ENCODE measurements around the gene MSI2. TPM values are rescaled to one million over a fixed set of nuclear protein-coding genes. Genes with fewer than 3 reads are reported as not detected.

Gene MSI2
- total RNA-seq, 1 donor from 2014 or later: 31.0 TPM

GRCh38 chr17:57447990-57448758, 191.9 kb downstream of the MSI2 start:
- DNase-seq (ENCODE audit: low spot score in 2 of 2): no peak
- no peak for FAIRE-seq

DNA sequence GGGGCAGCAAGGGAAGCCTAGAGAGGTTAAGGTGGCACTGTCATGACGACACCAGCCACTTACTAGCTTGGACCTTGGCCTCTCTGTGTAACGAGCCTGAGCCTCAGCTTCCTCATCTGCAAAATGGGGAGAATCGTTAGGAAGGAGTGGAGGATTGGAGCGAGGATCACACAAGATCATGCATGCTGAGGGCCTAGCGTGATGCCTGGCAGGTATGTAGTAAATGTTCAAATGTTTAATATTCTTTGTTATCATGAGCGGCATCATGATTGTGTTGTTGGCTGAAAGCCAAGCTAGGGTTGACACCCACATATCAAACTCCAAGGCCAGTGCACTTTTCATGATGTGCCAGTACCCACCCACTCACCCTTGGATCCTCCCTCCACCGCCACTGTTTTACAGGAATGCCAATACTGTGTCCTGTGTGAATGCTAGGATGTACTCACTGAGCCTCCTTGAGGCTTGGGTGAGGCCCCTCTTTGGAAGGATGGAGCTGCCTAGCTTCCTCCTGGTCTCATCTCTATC, 192.5 kb downstream of the MSI2 start:
- DNase-seq (ENCODE audit: low spot score in 2 of 2): no peak
- no peak for FAIRE-seq

DNA sequence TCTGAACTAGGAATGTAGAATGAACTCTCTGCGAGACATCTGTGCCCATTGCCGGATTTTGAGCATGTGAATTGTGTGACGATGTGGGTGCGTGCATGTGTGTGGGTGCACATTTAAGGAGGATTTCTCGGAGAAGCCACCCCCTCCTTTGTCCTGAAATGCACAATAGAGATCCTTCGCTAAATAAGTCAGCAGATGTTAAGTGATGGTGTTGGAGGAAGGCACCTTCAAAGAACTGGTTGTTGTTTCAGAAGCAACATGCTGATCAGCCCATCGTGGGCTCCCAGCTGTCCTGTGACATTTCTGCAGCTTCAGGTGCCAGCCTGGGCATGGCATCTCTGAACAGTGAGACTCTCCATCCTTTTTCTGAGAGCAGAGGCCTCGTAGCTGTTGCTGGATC, 194.9 kb downstream of the MSI2 start:
- FAIRE-seq (no peak), DNase-seq (ENCODE audit: low spot score in 2 of 2) (no peak)

DNA sequence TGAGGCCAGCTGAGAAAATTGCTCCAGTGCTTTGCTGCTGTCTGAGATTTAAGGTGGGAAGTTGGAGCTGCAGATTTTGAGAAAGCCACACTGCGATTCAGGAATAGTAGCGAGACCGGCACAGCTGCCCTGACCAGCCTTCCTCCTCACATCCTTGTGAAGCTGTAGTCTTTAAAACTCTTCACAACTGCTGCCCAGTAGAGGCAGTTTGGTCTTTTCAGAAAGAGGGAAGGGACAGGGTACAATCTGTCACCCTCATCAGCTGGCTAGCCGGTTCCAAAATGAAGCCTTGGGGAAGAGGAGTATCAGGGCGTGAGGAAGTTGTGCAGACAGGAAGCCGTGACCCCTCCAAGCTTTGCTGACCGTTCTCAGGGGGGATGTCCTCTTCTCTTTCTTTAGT, 195.3 kb downstream of the MSI2 start:
- DNase-seq (ENCODE audit: low spot score in 2 of 2) (no peak), FAIRE-seq (no peak)

GRCh38 chr17:57453841-57454425, 197.6 kb downstream of the MSI2 start:
- FAIRE-seq: no peak
- DNase-seq (ENCODE audit: low spot score in 2 of 2): no peak

GRCh38 chr17:57454729-57455062, 198.4 kb downstream of the MSI2 start:
- DNase-seq (ENCODE audit: low spot score in 2 of 2) (no peak), FAIRE-seq (no peak)

GRCh38 chr17:57455063-57455914, 199.0 kb downstream of the MSI2 start:
- no peak for DNase-seq (ENCODE audit: low spot score in 2 of 2)

GRCh38 chr17:57456622-57457021, 200.3 kb downstream of the MSI2 start:
- DNase-seq (ENCODE audit: low spot score in 2 of 2) (no peak), FAIRE-seq (no peak)

More at GRCh38 chr17:57455063-57455914, 199.0 kb downstream of the MSI2 start:
- no peak for FAIRE-seq

GRCh38 chr17:57457188-57457587, 200.9 kb downstream of the MSI2 start:
- no peak for FAIRE-seq
- DNase-seq (ENCODE audit: low spot score in 2 of 2): no peak

DNA sequence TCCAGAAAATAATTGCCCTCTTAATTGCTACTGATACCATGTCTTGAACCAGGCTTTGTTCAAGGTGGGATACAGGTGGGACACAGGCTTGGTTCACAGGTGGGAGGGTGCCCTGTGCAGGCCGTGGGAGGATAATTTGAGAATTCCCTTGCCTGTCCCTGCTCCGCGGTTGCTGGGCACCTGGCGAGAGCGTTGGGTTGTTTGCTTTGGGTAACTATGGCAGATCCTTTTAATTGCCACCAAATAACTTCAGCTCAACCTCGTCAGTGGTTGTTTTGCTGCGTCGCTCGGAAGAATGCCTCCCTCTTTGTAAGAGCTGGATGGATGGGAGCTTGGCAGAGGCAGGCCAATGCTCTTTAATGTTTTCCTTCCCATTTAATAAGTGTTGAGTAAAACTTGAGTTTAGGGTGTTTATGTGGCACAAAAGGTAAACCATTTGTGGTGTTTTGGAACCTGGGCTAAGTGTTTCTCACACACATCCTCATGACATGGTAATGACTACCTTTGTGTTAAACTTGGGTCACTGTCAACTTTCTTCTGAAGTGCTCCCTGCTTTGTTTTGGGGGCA, 202.5 kb downstream of the MSI2 start:
- FAIRE-seq: no peak
- DNase-seq (ENCODE audit: low spot score in 2 of 2): no peak

- DNase-seq (ENCODE audit: low spot score in 2 of 2): no peak
Measured at GRCh38 chr17:57459286-57459915, 203.1 kb downstream of the MSI2 start.

GRCh38 chr17:57461082-57461481, 204.8 kb downstream of the MSI2 start:
- FAIRE-seq (no peak), DNase-seq (ENCODE audit: low spot score in 2 of 2) (no peak)

More at GRCh38 chr17:57459286-57459915, 203.1 kb downstream of the MSI2 start:
- no peak for FAIRE-seq

DNA sequence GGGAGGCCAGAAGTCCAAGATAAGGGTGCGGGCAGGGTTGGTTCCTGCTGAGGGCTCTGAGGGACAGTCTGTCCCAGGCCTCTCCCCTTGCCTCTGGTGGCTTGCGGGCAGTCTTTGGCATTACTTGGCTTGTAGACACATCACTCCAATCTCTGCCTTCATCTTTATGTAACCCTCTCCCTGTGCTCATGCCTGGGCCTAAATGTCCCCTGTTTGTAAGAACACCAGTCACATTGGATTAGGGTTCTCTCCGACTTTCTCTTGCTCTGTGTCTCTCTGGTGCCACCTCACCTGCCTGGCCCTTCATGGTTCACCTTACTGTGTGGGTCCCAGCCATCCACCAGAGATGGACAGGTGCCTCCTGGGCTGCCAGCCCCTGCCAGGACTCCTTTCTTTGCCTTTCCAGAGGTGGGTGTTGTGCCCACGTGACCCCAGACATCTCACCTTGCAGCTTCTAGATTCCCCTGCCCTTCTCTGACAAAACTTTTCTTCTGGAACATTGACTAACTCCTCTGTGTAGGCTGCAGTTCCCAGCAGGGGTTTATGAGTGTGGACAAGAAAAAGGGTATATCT, 205.8 kb downstream of the MSI2 start:
- FAIRE-seq: no peak

DNA sequence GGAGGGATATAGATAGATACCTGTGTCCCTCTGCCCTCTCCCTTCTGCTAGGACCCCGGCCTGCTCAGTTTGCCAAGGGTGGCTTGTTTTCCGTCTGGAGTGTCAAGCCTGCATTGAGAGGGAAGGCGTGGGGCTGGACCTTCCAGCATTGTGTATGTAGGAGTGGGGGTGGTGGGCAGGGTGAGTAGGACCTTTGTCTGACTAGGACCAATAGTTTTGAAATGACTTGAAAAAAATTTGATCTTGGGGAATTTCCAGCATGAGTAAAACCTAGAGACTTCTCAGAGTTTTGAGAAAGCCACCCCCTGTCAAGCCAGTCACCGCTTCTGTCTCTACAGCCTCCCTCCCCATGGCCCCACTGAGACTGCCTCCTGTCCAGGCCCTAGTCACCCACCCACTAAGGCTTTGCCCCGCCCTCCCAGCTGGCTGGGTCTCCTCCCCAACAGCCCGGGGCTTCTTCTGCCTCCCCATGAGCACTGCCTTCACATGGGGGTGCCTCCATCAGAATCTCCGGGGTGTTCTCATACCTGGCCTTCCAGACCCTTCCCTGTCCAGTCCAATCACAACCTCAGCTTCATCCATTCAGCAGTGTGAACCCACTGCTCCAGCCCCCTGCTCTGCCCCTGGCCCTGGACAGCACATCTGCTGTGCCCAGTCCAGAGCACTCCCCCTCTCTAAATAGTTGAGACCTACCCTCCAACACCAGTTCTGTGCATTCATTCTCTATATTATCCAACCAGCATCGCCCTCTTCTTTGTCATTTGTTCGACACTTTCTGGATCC, 207.0 kb downstream of the MSI2 start:
- no peak for FAIRE-seq

More for the DNA sequence above, 205.8 kb downstream of the MSI2 start:
- DNase-seq (ENCODE audit: low spot score in 2 of 2): no peak

GRCh38 chr17:57464191-57464864, 208.0 kb downstream of the MSI2 start:
- DNase-seq (ENCODE audit: low spot score in 2 of 2) (no peak), FAIRE-seq (no peak)

More for the DNA sequence above, 207.0 kb downstream of the MSI2 start:
- DNase-seq (ENCODE audit: low spot score in 2 of 2): no peak

DNA sequence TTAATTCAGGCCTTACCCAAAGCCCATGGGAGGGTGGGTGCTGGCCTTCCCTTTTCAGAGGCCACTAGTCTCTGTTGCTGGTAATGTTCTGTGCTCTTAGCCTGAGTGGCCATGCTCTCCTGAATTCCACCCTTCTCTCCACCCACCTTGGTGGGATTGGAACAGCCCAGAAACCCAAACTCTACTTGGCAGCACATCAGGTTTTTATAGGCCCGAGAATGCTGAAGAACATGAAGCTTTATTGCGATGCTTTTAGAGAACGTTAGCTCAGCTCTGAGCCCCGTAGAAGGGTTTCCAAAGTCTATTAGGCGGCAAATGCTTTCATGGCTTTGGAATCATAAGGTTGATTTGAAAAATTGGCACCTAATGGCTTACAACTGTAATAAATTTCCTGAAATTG, 209.3 kb downstream of the MSI2 start:
- DNase-seq (ENCODE audit: low spot score in 2 of 2): no peak

GRCh38 chr17:57466017-57466471, 209.7 kb downstream of the MSI2 start:
- FAIRE-seq (no peak), DNase-seq (ENCODE audit: low spot score in 2 of 2) (no peak)

More for the DNA sequence above, 209.3 kb downstream of the MSI2 start:
- no peak for FAIRE-seq

DNA sequence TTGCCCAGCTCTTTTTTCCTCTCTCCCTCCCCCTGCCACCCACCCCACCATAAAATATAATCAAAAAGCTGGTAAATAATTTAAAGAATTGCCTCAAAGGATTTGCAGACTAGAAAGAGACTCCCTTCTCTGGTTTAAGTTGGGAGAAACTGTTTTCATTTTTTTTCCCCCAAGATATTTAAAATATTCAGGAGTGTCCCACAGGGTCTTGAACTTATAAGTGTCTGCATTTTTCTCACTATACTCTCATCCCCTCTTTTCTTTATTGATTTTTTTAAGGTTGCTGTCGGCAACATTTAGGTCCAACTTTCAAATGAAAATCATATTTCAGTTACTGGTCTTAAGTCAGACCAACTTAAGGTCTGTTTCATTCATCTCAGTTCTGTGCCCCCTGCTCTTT, 210.2 kb downstream of the MSI2 start:
- no peak for FAIRE-seq
- no peak for DNase-seq (ENCODE audit: low spot score in 2 of 2)

Measured in frontal cortex (tissue), 4 donors.